K562 (cell line): Measurements from ENCODE around the gene STK17A. TPM values are rescaled to one million over a fixed set of nuclear protein-coding genes. Genes with fewer than 3 reads are reported as not detected.

ENCODE experiments used
- BACH1 ChIP-seq: fragments of 200-800 bp; sonication (Bioruptor generic); IDR thresholded peaks from 2 replicates; pipeline ENCODE4 v1.6.1; 2016; ENCODE audit warnings: missing genetic modification characterization, missing compliant biosample characterization
- DPF2 ChIP-seq: fragments of 450-650 bp; IDR thresholded peaks from 2 replicates; pipeline ENCODE4 v1.6.1; 2016
- E4F1 ChIP-seq: fragments of 250-450 bp; sonication (Bioruptor Pico); IDR thresholded peaks from 2 replicates; pipeline ENCODE4 v1.5.0; 2021; ENCODE audit warnings: mild to moderate bottlenecking, borderline replicate concordance
- EP300 ChIP-seq: IDR thresholded peaks from 2 replicates; pipeline ENCODE4 v1.6.1; 2012; ENCODE audit warnings: low read length, improper control_type of control experiment
- ETS2 ChIP-seq: IDR thresholded peaks from 2 replicates; pipeline ENCODE4 v1.6.1; 2016; ENCODE audit warnings: borderline replicate concordance, missing genetic modification characterization, mild to moderate bottlenecking, moderate library complexity, missing compliant biosample characterization; ENCODE audit not compliant: poor library complexity, severe bottlenecking
- FOXP4 ChIP-seq: sonication (generic); formaldehyde crosslinking; IDR thresholded peaks from 2 replicates; pipeline ENCODE4 v1.8.0; 2022; ENCODE audit warnings: mild to moderate bottlenecking, missing genetic modification reagents, borderline replicate concordance
- GATAD2B ChIP-seq: fragments of 450-650 bp; IDR thresholded peaks from 2 replicates; pipeline ENCODE4 v1.6.1; 2017; ENCODE audit warnings: mild to moderate bottlenecking, borderline replicate concordance
- L3MBTL2 ChIP-seq: fragments of 450-650 bp; IDR thresholded peaks from 2 replicates; pipeline ENCODE4 v1.6.1; 2016; ENCODE audit warnings: mild to moderate bottlenecking, moderate library complexity
- MBD2 ChIP-seq: sonication (generic); IDR thresholded peaks from 2 replicates; pipeline ENCODE4 v1.6.1; 2016; ENCODE audit warnings: low read depth, borderline replicate concordance
- NFE2 ChIP-seq: IDR thresholded peaks from 2 replicates; pipeline ENCODE4 v1.6.1; 2014; ENCODE audit warnings: antibody characterized with exemption, low read depth
- RBM25 ChIP-seq: fragments of 200-400 bp; formaldehyde crosslinking; IDR thresholded peaks from 2 replicates; pipeline ENCODE4 v1.6.1; 2018; ENCODE audit warnings: low read length, low read depth, moderate library complexity; ENCODE audit not compliant: severe bottlenecking
- SIN3B ChIP-seq: fragments of 450-650 bp; IDR thresholded peaks from 2 replicates; pipeline ENCODE4 v1.6.1; 2017; ENCODE audit warnings: low read depth, mild to moderate bottlenecking, moderate library complexity
- SIX5 ChIP-seq, 2 experiments: IDR thresholded peaks; 2 replicates each; pipeline ENCODE4 v1.6.1; 2011; ENCODE audit warnings: low read length in 2 of 2, borderline replicate concordance in 1 of 2, low read depth in 1 of 2, mild to moderate bottlenecking in 1 of 2, moderate library complexity in 1 of 2; ENCODE audit not compliant: insufficient read depth in 1 of 2
- SMARCC2 ChIP-seq: fragments of 450-650 bp; IDR thresholded peaks from 2 replicates; pipeline ENCODE4 v1.6.1; 2017; ENCODE audit warnings: antibody characterized with exemption, moderate library complexity, mild to moderate bottlenecking, low read depth
- TAF15 ChIP-seq: fragments of 200-400 bp; formaldehyde crosslinking; IDR thresholded peaks from 2 replicates; pipeline ENCODE4 v1.6.1; 2017; ENCODE audit warnings: mild to moderate bottlenecking, low read depth, low read length, moderate library complexity
- ZNF165 ChIP-seq: fragments of 250-450 bp; sonication (Bioruptor Pico); IDR thresholded peaks from 2 replicates; pipeline ENCODE4 v1.4.0; 2020; ENCODE audit warnings: borderline replicate concordance
- polyA plus RNA-seq, 8 experiments: library from polyadenylated mRNA; depleted of rRNA in 4 of 8; stranded (reverse) in 5 of 8; unstranded in 3 of 8; fragments of >200 nt; fragmentation: Nextera tagmentation in 2 of 8; fragmentation: Illumina TruSeq in 1 of 8; extraction: Ambion mirVana in 2 of 8; extraction: Trizol in 1 of 8; gene quantifications; 2 replicates each; pipeline versions ENCODE4 v1.2.1 to v1.2.3, GENCODE V29; 2011 to 2014; ENCODE audit warnings: inconsistent platforms in 1 of 8, missing spikeins in 1 of 8
- total RNA-seq, 7 experiments: library from RNA; depleted of rRNA in 6 of 7; stranded (reverse); fragments of >200 nt in 6 of 7; fragmentation: Illumina TruSeq in 2 of 7; extraction: Trizol in 2 of 7; gene quantifications; 2 replicates each; pipeline versions ENCODE4 v1.2.1 to v1.2.3, GENCODE V29; 2011 to 2021; ENCODE audit warnings: low replicate concordance in 1 of 7
- TF ChIP-seq, protein P1 (sequence below): sonication (generic); formaldehyde crosslinking; IDR thresholded peaks from 2 replicates; pipeline ENCODE4 v1.9.0; 2022; ENCODE audit warnings: mild to moderate bottlenecking, missing genetic modification reagents
- TF ChIP-seq, protein P2 (sequence below): fragments of 450-650 bp; formaldehyde crosslinking; IDR thresholded peaks from 2 replicates; pipeline ENCODE4 v1.4.0; 2020; ENCODE audit warnings: mild to moderate bottlenecking, moderate library complexity

STK17A gene
- total and polyA plus RNA-seq, 9 of the 15 experiments (the other 6 are each of a cell fraction or from before 2014, with no cell fraction given) = 3.4 to 16.3 (median 13.2) TPM

DNA sequence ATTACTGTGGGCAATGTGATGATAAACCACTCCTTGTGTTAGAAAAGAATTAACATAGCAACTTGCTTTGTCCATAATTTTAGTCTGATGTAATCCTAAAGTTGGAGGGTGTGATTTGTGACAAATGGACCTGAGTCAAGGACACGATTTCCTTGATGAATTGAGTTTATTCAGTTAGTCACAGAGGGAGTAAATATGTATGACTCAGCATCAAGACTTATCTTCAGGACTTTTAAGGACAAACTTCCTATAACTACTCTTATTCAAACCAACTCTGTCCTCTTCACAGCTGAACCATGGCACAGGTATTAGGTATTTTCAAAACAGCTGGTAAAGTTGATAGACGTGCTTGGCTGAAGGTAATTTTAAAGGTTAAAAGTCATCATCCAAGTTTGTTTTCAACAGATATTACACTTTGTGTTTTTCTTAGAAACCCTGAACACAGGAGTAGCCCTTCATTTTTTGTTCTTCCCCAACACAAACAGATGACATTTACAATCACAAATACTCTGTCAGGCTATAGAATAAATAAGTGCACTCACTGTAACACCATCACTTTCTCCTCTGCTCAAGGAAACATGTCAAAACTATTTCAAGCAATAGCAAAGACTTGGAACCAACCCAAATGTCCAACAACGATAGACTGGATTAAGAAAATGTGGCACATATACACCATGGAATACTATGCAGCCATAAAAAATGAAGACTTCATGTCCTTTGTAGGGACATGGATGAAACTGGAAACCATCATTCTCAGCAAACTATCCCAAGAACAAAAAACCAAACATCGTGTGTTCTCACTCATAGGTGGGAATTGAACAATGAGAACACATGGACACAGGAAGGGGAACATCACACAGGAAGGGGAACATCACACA is 91.9 kb downstream of the STK17A start (continued):
- TF ChIP-seq SIX5 (IDR thresholded peaks at IDR 0.05; ENCODE audit: borderline replicate concordance in 1 of 2, insufficient read depth in 1 of 2, low read depth in 1 of 2, low read length in 2 of 2) = no peak
- TF ChIP-seq NFE2 = peak; percentile 88
- peak; percentile 68 for TF ChIP-seq EP300
- TF ChIP-seq RBM25 = peak; percentile 44
- no peak for TF ChIP-seq ETS2
- TF ChIP-seq, protein P1, sequence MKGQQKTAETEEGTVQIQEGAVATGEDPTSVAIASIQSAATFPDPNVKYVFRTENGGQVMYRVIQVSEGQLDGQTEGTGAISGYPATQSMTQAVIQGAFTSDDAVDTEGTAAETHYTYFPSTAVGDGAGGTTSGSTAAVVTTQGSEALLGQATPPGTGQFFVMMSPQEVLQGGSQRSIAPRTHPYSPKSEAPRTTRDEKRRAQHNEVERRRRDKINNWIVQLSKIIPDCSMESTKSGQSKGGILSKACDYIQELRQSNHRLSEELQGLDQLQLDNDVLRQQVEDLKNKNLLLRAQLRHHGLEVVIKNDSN (CRISPR knock-in tag) = no peak
- no peak for TF ChIP-seq MBD2
- TF ChIP-seq DPF2 = peak; percentile 79
- no peak for TF ChIP-seq E4F1 (CRISPR knock-in tag)
- TF ChIP-seq SIN3B = no peak
- TF ChIP-seq TAF15 = no peak
- TF ChIP-seq FOXP4 (CRISPR knock-in tag) = no peak
- no peak for TF ChIP-seq ZNF165 (CRISPR knock-in tag)
- TF ChIP-seq, protein P2, sequence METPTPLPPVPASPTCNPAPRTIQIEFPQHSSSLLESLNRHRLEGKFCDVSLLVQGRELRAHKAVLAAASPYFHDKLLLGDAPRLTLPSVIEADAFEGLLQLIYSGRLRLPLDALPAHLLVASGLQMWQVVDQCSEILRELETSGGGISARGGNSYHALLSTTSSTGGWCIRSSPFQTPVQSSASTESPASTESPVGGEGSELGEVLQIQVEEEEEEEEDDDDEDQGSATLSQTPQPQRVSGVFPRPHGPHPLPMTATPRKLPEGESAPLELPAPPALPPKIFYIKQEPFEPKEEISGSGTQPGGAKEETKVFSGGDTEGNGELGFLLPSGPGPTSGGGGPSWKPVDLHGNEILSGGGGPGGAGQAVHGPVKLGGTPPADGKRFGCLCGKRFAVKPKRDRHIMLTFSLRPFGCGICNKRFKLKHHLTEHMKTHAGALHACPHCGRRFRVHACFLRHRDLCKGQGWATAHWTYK = no peak
- TF ChIP-seq BACH1 (tag) = peak; percentile 81
- peak; percentile 42; the same call in 1 of the 2 replicates for TF ChIP-seq SMARCC2
- no peak for TF ChIP-seq GATAD2B
- no peak for TF ChIP-seq L3MBTL2
